Kidney capillary endothelial cell (primary cell): Measurements from ENCODE around the gene MAF.

Source experiments
- DNase-seq: peaks from one replicate; pipeline ENCODE4 v3.0.0-alpha.2; 2018; ENCODE audit warnings: low spot score

The MAF gene

GRCh38 chr16:79600638-79601091 lies at the start of gene MAF:
TSS of gene MAF (minus strand) at chr16:79600737. CDS start at chr16:79599902, 835 bp downstream.
- peak; percentile 91 for DNase-seq

GRCh38 chr16:79648826-79649225 lies 48.3 kb upstream of the MAF start:
- DNase-seq = no peak

- DNase-seq = no peak
Observed at GRCh38 chr16:79647586-79647985, 47.0 kb upstream of the MAF start.

- no peak for DNase-seq
Observed at GRCh38 chr16:79645701-79646100, 45.2 kb upstream of the MAF start.

GRCh38 chr16:79644971-79645667 lies 44.6 kb upstream of the MAF start:
- DNase-seq = no peak

- DNase-seq = no peak
Observed at GRCh38 chr16:79642652-79643051, 42.1 kb upstream of the MAF start.

- DNase-seq = peak; percentile 3
Observed at GRCh38 chr16:79640513-79641360, 40.2 kb upstream of the MAF start.

- no peak for DNase-seq
Observed at GRCh38 chr16:79639576-79640311, 39.2 kb upstream of the MAF start.

- DNase-seq = no peak
Observed at GRCh38 chr16:79638386-79638785, 37.8 kb upstream of the MAF start.

GRCh38 chr16:79635488-79635887 lies 35.0 kb upstream of the MAF start:
- no peak for DNase-seq

- DNase-seq = no peak
Observed at GRCh38 chr16:79634298-79634697, 33.8 kb upstream of the MAF start.

- DNase-seq = no peak
Observed at GRCh38 chr16:79632289-79632688, 31.8 kb upstream of the MAF start.

- no peak for DNase-seq
Observed at GRCh38 chr16:79628988-79629387, 28.5 kb upstream of the MAF start.

GRCh38 chr16:79628501-79628975 lies 28.0 kb upstream of the MAF start:
- no peak for DNase-seq

- DNase-seq = no peak
Observed at GRCh38 chr16:79627092-79627491, 26.6 kb upstream of the MAF start.

- DNase-seq = no peak
Observed at GRCh38 chr16:79625738-79626137, 25.2 kb upstream of the MAF start.

GRCh38 chr16:79623824-79624223 lies 23.3 kb upstream of the MAF start:
- no peak for DNase-seq

- no peak for DNase-seq
Observed at GRCh38 chr16:79623062-79623461, 22.5 kb upstream of the MAF start.

- DNase-seq = no peak
Observed at GRCh38 chr16:79621027-79621426, 20.5 kb upstream of the MAF start.

- no peak for DNase-seq
Observed at GRCh38 chr16:79618692-79619050, 18.1 kb upstream of the MAF start.

GRCh38 chr16:79618041-79618691 lies 17.6 kb upstream of the MAF start:
- DNase-seq = no peak

GRCh38 chr16:79613009-79613408 lies 12.5 kb upstream of the MAF start:
- DNase-seq = no peak
